ENCODE measurements around the gene TMPRSS4. TPM values are rescaled to one million over a fixed set of nuclear protein-coding genes. Genes with fewer than 3 reads are reported as not detected.

TMPRSS4 gene
- total RNA-seq, 4 donors from 2014 or later = not detected

- no peak for DNase-seq (ENCODE audit: low spot score in 2 of 2)
Observed at GRCh38 chr11:118166641-118167040, 89.8 kb downstream of the TMPRSS4 start.

GRCh38 chr11:118167253-118167652 lies 90.4 kb downstream of the TMPRSS4 start:
- Histone ChIP-seq H3K4me1 (peaks cover 0 to 12% (median 0%) of the 10 kb centered on the region in 4 donors), H3K27me3 (peaks cover 0 to 24% of the 10 kb centered on the region in 2 donors), H3K4me3 (no peak overlapping the region), H3K36me3 (peaks cover 0 to 5% (median 0%) of the 10 kb centered on the region in 3 donors), H3K27ac (no peak overlapping the region), H3K9me3 (no peaks in the 10 kb centered on the region)
- no peak for DNase-seq (ENCODE audit: low spot score in 2 of 2)
- TF ChIP-seq CTCF (IDR thresholded peaks at IDR 0.05) (no peak), POLR2A (IDR thresholded peaks at IDR 0.05) (no peak), EP300 (IDR thresholded peaks at IDR 0.05) (no peak)
- WGBS, 2 donors = 93% methylated on average over 2 of the region's 2 CpGs

More at GRCh38 chr11:118166641-118167040, 89.8 kb downstream of the TMPRSS4 start:
- Histone ChIP-seq H3K4me1 (peaks cover 0 to 7% (median 0%) of the 10 kb centered on the region in 4 donors), H3K36me3 (peaks cover 0 to 5% (median 0%) of the 10 kb centered on the region in 3 donors), H3K9me3 (no peaks in the 10 kb centered on the region), H3K27ac (no peak overlapping the region), H3K27me3 (peaks cover 0 to 28% of the 10 kb centered on the region in 2 donors), H3K4me3 (no peak overlapping the region)
- 71 to 83% methylated on average over 17 of the region's 17 CpGs for WGBS, 2 donors
- TF ChIP-seq EP300 (IDR thresholded peaks at IDR 0.05) = no peak
- no peak for TF ChIP-seq POLR2A (IDR thresholded peaks at IDR 0.05)
- TF ChIP-seq CTCF (IDR thresholded peaks at IDR 0.05) = no peak

GRCh38 chr11:118167906-118168305 lies 91.0 kb downstream of the TMPRSS4 start:
- Histone ChIP-seq H3K4me3 (no peak overlapping the region), H3K36me3 (peaks cover 0 to 5% (median 0%) of the 10 kb centered on the region in 3 donors), H3K4me1 (peaks cover 0 to 12% (median 0%) of the 10 kb centered on the region in 4 donors), H3K27ac (no peak overlapping the region), H3K27me3 (peaks cover 0 to 17% of the 10 kb centered on the region in 2 donors), H3K9me3 (no peaks in the 10 kb centered on the region)
- DNase-seq (ENCODE audit: low spot score in 2 of 2) = no peak
- 86 to 92% methylated on average over 11 to 12 of the region's 12 CpGs for WGBS, 2 donors
- TF ChIP-seq EP300 (IDR thresholded peaks at IDR 0.05) (no peak), POLR2A (IDR thresholded peaks at IDR 0.05) (no peak), CTCF (IDR thresholded peaks at IDR 0.05) (no peak)

GRCh38 chr11:118168316-118168715 lies 91.4 kb downstream of the TMPRSS4 start:
- Histone ChIP-seq H3K27ac (no peak overlapping the region), H3K36me3 (peaks cover 0 to 5% (median 0%) of the 10 kb centered on the region in 3 donors), H3K9me3 (no peaks in the 10 kb centered on the region), H3K4me1 (peaks cover 0 to 12% (median 0%) of the 10 kb centered on the region in 4 donors), H3K27me3 (peaks cover 0 to 16% of the 10 kb centered on the region in 2 donors), H3K4me3 (no peak overlapping the region)
- no peak for DNase-seq (ENCODE audit: low spot score in 2 of 2)
- TF ChIP-seq POLR2A (IDR thresholded peaks at IDR 0.05) (no peak), CTCF (IDR thresholded peaks at IDR 0.05) (no peak), EP300 (IDR thresholded peaks at IDR 0.05) (no peak)
- 92 to 93% methylated on average over 8 of the region's 8 CpGs for WGBS, 2 donors

- WGBS, 2 donors = 78 to 94% methylated on average over 2 to 3 of the region's 3 CpGs
- TF ChIP-seq CTCF (IDR thresholded peaks at IDR 0.05) = no peak
- no peak for TF ChIP-seq POLR2A (IDR thresholded peaks at IDR 0.05)
- Histone ChIP-seq H3K4me3 (no peak overlapping the region), H3K27ac (no peak overlapping the region), H3K4me1 (peaks cover 0 to 12% (median 0%) of the 10 kb centered on the region in 4 donors), H3K9me3 (no peaks in the 10 kb centered on the region), H3K36me3 (peaks cover 0 to 5% (median 0%) of the 10 kb centered on the region in 3 donors), H3K27me3 (peaks cover 0 to 16% of the 10 kb centered on the region in 2 donors)
- DNase-seq (ENCODE audit: low spot score in 2 of 2) = no peak
Observed at GRCh38 chr11:118168751-118169150, 91.9 kb downstream of the TMPRSS4 start.
